WTC11 (cell line): Measurements from ENCODE around the gene ZNF451. TPM values are rescaled to one million over a fixed set of nuclear protein-coding genes. Genes with fewer than 3 reads are reported as not detected.

Experiments
- ATAC-seq: fragments of 200-7000 bp; cut with Tn5 transposase; 2 replicates; pipeline ENCODE4 v1.10.0; 2021; ENCODE audit warnings: mild to moderate bottlenecking, moderate library complexity
- CTCF ChIA-PET: fragments of 300-600 bp; sonication (Branson Sonifier 250); formaldehyde crosslinking; loops from one replicate; lab custom pipeline; 2021; ENCODE audit warnings: antibody characterized with exemption; lab: Charles Lee
- POLR2A ChIA-PET: fragments of 350-600 bp; sonication (Branson Sonifier 250); formaldehyde crosslinking; loops from one replicate; lab custom pipeline; 2021; ENCODE audit warnings: antibody characterized with exemption; lab: Charles Lee
- DNase-seq: peaks from one replicate; pipeline ENCODE4 v3.0.0; 2021; ENCODE audit warnings: low spot score
- H3K27ac Mint-ChIP-seq: 2 replicates; pipeline ENCODE4 v1.8.0; 2021; ENCODE audit warnings: mixed read lengths
- H3K27me3 Mint-ChIP-seq: 2 replicates; pipeline ENCODE4 v1.8.0; 2021; ENCODE audit warnings: low read depth, mild to moderate bottlenecking, moderate library complexity, mixed read lengths
- H3K36me3 Mint-ChIP-seq: 2 replicates; pipeline ENCODE4 v1.8.0; 2021; ENCODE audit warnings: mixed read lengths
- H3K4me1 Mint-ChIP-seq: 2 replicates; pipeline ENCODE4 v1.8.0; 2022; ENCODE audit warnings: mixed read lengths
- H3K4me3 Mint-ChIP-seq: 2 replicates; pipeline ENCODE4 v1.8.0; 2021; ENCODE audit warnings: mild to moderate bottlenecking, moderate library complexity, mixed read lengths
- H3K9me3 Mint-ChIP-seq: 2 replicates; pipeline ENCODE4 v1.8.0; 2021; ENCODE audit warnings: mixed read lengths
- ATF2 ChIP-seq: sonication (generic); formaldehyde crosslinking; IDR thresholded peaks from 2 replicates; pipeline ENCODE4 v1.8.1; 2022; ENCODE audit warnings: low read depth, missing genetic modification reagents, borderline replicate concordance
- CBFB ChIP-seq: sonication (generic); formaldehyde crosslinking; IDR thresholded peaks from 2 replicates; pipeline ENCODE4 v1.8.1; 2022; ENCODE audit warnings: mild to moderate bottlenecking, low read depth, missing genetic modification reagents
- CREB1 ChIP-seq: sonication (generic); formaldehyde crosslinking; IDR thresholded peaks from 2 replicates; pipeline ENCODE4 v1.8.0; 2023; ENCODE audit warnings: mild to moderate bottlenecking, missing genetic modification reagents
- ELF4 ChIP-seq: sonication (generic); formaldehyde crosslinking; IDR thresholded peaks from 2 replicates; pipeline ENCODE4 v1.8.1; 2022; ENCODE audit warnings: low read depth, mild to moderate bottlenecking, moderate library complexity, missing genetic modification reagents
- EMX1 ChIP-seq: fragments of 250-450 bp; sonication (Bioruptor Pico); IDR thresholded peaks from 2 replicates; pipeline ENCODE4 v1.8.0; 2021; ENCODE audit warnings: mild to moderate bottlenecking
- FOXP4 ChIP-seq: sonication (generic); formaldehyde crosslinking; IDR thresholded peaks from 2 replicates; pipeline ENCODE4 v1.8.0; 2022; ENCODE audit warnings: mild to moderate bottlenecking, missing genetic modification reagents
- HMGA2 ChIP-seq: fragments of 250-450 bp; sonication (Bioruptor Pico); IDR thresholded peaks from 2 replicates; pipeline ENCODE4 v1.4.0; 2021; ENCODE audit warnings: mild to moderate bottlenecking, moderate library complexity
- HMGXB4 ChIP-seq: sonication (generic); formaldehyde crosslinking; IDR thresholded peaks from 2 replicates; pipeline ENCODE4 v1.8.1; 2023; ENCODE audit warnings: mild to moderate bottlenecking, moderate library complexity, missing genetic modification reagents
- NR1H2 ChIP-seq: sonication (generic); formaldehyde crosslinking; IDR thresholded peaks from 2 replicates; pipeline ENCODE4 v1.9.0; 2021; ENCODE audit warnings: mild to moderate bottlenecking, moderate library complexity, missing genetic modification reagents
- NR2C2 ChIP-seq: sonication (generic); formaldehyde crosslinking; IDR thresholded peaks from 2 replicates; pipeline ENCODE4 v1.8.0; 2022; ENCODE audit warnings: mild to moderate bottlenecking, missing genetic modification reagents
- OVOL2 ChIP-seq: fragments of 250-450 bp; sonication (Bioruptor Pico); IDR thresholded peaks from 2 replicates; pipeline ENCODE4 v1.9.0; 2021; ENCODE audit warnings: mild to moderate bottlenecking, borderline replicate concordance
- RORB ChIP-seq: fragments of 250-450 bp; sonication (Bioruptor Pico); IDR thresholded peaks from 2 replicates; pipeline ENCODE4 v1.9.0; 2021; ENCODE audit warnings: mild to moderate bottlenecking
- SMAD3 ChIP-seq: sonication (generic); formaldehyde crosslinking; IDR thresholded peaks from 2 replicates; pipeline ENCODE4 v1.8.0; 2022; ENCODE audit warnings: missing genetic modification reagents, mild to moderate bottlenecking, borderline replicate concordance
- SOX15 ChIP-seq: fragments of 250-450 bp; sonication (Bioruptor Pico); IDR thresholded peaks from 2 replicates; pipeline ENCODE4 v1.9.0; 2021; ENCODE audit warnings: mild to moderate bottlenecking
- SP1 ChIP-seq: sonication (generic); formaldehyde crosslinking; conservative IDR thresholded peaks from 2 replicates; pipeline ENCODE4 v1.8.1; 2022; ENCODE audit warnings: missing genetic modification reagents
- ZNF138 ChIP-seq: sonication (generic); formaldehyde crosslinking; conservative IDR thresholded peaks from 2 replicates; pipeline ENCODE4 v1.8.1; 2022; ENCODE audit warnings: mild to moderate bottlenecking, moderate library complexity, missing genetic modification reagents
- ZNF416 ChIP-seq: fragments of 250-450 bp; sonication (Bioruptor Pico); IDR thresholded peaks from 2 replicates; pipeline ENCODE4 v1.9.0; 2021; ENCODE audit warnings: mild to moderate bottlenecking, inconsistent platforms
- total RNA-seq: library from RNA; stranded (reverse); gene quantifications from 3 replicates; pipeline ENCODE4 v1.2.3, GENCODE V29; 2021
- TF ChIP-seq, protein P1 (sequence below): fragments of 250-450 bp; sonication (Bioruptor Pico); IDR thresholded peaks from 2 replicates; pipeline ENCODE4 v1.9.0; 2021; ENCODE audit warnings: mild to moderate bottlenecking
- TF ChIP-seq, protein P2 (sequence below): fragments of 250-450 bp; sonication (Bioruptor Pico); IDR thresholded peaks from 2 replicates; pipeline ENCODE4 v1.9.0; 2021; ENCODE audit warnings: moderate library complexity, mild to moderate bottlenecking, inconsistent platforms, borderline replicate concordance

The ZNF451 gene
- total RNA-seq, 1 experiment from 2014 or later: 55.4 TPM

DNA sequence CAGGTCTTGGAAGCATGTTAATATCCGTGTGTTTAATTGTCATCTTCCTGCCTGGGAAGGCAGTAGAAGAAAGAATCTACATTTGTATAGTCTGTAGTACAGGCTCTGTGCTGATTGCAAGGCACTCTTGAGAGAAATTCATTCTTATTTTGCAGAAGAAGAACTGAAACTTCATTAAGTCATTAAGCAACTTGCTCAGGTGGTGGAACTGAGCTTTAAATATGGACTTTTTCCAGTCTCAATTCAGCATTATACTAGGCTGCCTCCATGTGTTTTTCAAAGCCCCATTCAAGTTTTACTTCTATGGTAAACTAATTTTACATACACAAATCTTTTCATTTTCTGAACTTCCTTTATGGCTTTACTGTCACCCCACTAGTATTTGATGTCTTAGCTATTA is 18.7 kb downstream of the ZNF451 start (continued):
- TF ChIP-seq FOXP4 (CRISPR knock-in tag) (no peak), SOX15 (CRISPR knock-in tag) (no peak), OVOL2 (no peak), RORB (no peak), NR1H2 (no peak)
- TF ChIP-seq, protein P1, sequence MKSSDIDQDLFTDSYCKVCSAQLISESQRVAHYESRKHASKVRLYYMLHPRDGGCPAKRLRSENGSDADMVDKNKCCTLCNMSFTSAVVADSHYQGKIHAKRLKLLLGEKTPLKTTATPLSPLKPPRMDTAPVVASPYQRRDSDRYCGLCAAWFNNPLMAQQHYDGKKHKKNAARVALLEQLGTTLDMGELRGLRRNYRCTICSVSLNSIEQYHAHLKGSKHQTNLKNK (CRISPR knock-in tag): no peak

DNA sequence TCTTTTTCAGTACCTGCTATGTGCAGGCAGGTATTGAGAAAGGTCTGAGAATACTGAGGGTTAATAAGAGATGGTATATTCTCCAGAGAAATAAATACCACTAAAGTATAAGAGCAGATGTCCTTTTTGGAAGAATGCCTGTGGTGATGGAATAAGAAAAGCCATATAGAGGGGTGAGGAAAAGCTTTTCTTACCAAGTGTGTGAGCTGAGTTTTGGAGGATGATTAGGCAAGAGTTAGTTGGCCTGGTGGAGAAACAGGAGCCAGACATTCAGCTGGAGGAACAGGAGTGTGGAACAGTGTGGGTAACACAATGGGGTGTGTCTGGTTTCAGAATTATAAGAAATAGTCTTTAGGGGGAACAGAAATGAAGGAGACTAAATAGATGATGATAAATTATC is 19.9 kb downstream of the ZNF451 start:
- H3K4me1 Mint-ChIP-seq: peaks cover 20% of the 10 kb centered on the region

DNA sequence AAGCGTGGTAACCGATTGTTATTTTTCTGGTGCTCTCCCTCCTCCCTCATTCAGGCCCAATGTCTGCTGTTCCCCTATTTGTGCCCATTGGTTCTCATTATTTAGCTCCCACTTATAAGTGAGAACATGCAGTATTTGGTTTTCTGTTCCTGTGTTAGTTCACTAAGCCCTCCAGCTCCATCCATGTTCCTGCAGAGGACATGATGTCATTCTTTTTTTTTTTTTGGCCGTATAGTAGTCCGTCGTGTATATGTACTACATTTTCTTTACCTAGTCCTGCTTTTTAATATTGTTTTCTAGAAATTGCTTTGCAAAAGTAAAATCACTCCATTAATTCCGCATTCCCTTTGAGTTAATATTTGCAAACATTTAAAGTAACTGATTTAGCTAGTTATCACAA is 23.1 kb downstream of the ZNF451 start:
- Mint-ChIP-seq H3K27ac (no peak overlapping the region), H3K27me3 (no peaks in the 10 kb centered on the region), H3K9me3 (no peaks in the 10 kb centered on the region), H3K4me1 (peaks cover 19% of the 10 kb centered on the region), H3K36me3 (no peaks in the 10 kb centered on the region), H3K4me3 (no peak overlapping the region)
- ChIA-PET CTCF (no interaction called here), POLR2A (no interaction called here)
- DNase-seq: no peak
- no peak for ATAC-seq
- TF ChIP-seq EMX1 (no peak), HMGA2 (CRISPR knock-in tag) (no peak), ZNF138 (CRISPR knock-in tag) (no peak), CREB1 (CRISPR knock-in tag) (no peak)

More for the DNA sequence above, 19.9 kb downstream of the ZNF451 start:
- ATAC-seq (no peak), DNase-seq (no peak)
- ChIA-PET CTCF (no interaction called here), POLR2A (no interaction called here)
- peaks cover 3% of the 10 kb centered on the region; the same call in 1 of the 2 replicates for H3K36me3 Mint-ChIP-seq
- H3K27ac Mint-ChIP-seq: peak overlapping the region; percentile 18; the same call in 1 of the 2 replicates
- no peaks in the 10 kb centered on the region for H3K9me3 Mint-ChIP-seq
- H3K27me3 Mint-ChIP-seq: no peaks in the 10 kb centered on the region
- no peak for TF ChIP-seq ZNF416 (CRISPR knock-in tag)
- TF ChIP-seq NR2C2 (CRISPR knock-in tag): no peak
- TF ChIP-seq CREB1 (CRISPR knock-in tag): no peak
- no peak for TF ChIP-seq CBFB (CRISPR knock-in tag)
- no peak for TF ChIP-seq NR1H2
- TF ChIP-seq ATF2 (CRISPR knock-in tag): no peak
- TF ChIP-seq SMAD3: no peak
- TF ChIP-seq, protein P2, sequence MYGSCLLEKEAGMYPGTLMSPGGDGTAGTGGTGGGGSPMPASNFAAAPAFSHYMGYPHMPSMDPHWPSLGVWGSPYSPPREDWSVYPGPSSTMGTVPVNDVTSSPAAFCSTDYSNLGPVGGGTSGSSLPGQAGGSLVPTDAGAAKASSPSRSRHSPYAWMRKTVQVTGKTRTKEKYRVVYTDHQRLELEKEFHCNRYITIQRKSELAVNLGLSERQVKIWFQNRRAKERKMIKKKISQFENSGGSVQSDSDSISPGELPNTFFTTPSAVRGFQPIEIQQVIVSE: no peak
- TF ChIP-seq EMX1: no peak
- TF ChIP-seq ELF4 (CRISPR knock-in tag): no peak
- TF ChIP-seq SP1 (CRISPR knock-in tag): no peak
- no peak for TF ChIP-seq HMGXB4 (CRISPR knock-in tag)
- H3K4me3 Mint-ChIP-seq: no peak overlapping the region
